ENCODE data around the gene SLF2. TPM values are rescaled to one million over a fixed set of nuclear protein-coding genes. Genes with fewer than 3 reads are reported as not detected.

SLF2 gene
- total RNA-seq, 1 donor from 2014 or later: 12.1 TPM

GRCh38 chr10:100978901-100979195 is 66.1 kb downstream of the SLF2 start:
- TF ChIP-seq CTCF (IDR thresholded peaks at IDR 0.05; ENCODE audit: insufficient read depth, low read length, severe bottlenecking): no peak
- Histone ChIP-seq H3K27me3 (ENCODE audit: control insufficient read depth, insufficient read depth, low read length) (no peaks in the 10 kb centered on the region), H3K36me3 (ENCODE audit: control insufficient read depth, insufficient read depth, low read length) (peaks cover 6% of the 10 kb centered on the region), H3K4me3 (ENCODE audit: low read depth, low read length) (no peak overlapping the region)
- DNase-seq (ENCODE audit: low read depth): no peak
- no peak for FAIRE-seq

DNA sequence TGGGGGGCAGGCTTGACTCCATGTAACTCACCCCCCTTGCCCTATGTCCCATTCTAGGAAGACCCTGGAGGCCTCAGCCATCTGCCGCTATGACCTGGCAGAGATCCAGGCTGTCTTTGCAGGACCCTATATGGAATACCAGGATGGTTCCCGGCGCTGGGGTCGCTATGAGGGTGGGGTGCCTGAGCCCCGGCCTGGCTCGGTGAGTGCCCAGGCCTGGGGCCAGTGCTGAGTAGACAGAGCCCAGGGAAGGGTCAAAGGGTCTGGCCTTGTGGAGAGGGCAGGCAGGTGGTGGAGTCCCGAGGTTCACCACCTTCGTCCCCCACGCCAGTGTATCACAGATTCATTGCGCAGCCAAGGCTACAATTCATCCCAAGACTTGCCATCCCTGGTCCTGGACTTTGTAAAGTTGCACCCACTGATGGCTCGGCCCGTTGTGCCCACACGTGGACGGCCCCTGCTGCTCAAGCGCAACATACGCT is 67.1 kb downstream of the SLF2 start:
- no peak for DNase-seq (ENCODE audit: low read depth)
- TF ChIP-seq CTCF (IDR thresholded peaks at IDR 0.05; ENCODE audit: insufficient read depth, low read length, severe bottlenecking): no peak
- no peak for FAIRE-seq
- Histone ChIP-seq H3K4me3 (ENCODE audit: low read depth, low read length) (no peak overlapping the region), H3K36me3 (ENCODE audit: control insufficient read depth, insufficient read depth, low read length) (peaks cover 8% of the 10 kb centered on the region), H3K27me3 (ENCODE audit: control insufficient read depth, insufficient read depth, low read length) (no peaks in the 10 kb centered on the region)

- FAIRE-seq (no peak), DNase-seq (ENCODE audit: low read depth) (no peak)
- Histone ChIP-seq H3K4me3 (ENCODE audit: low read depth, low read length) (no peak overlapping the region), H3K36me3 (ENCODE audit: control insufficient read depth, insufficient read depth, low read length) (peaks cover 8% of the 10 kb centered on the region), H3K27me3 (ENCODE audit: control insufficient read depth, insufficient read depth, low read length) (no peaks in the 10 kb centered on the region)
- TF ChIP-seq CTCF (IDR thresholded peaks at IDR 0.05; ENCODE audit: insufficient read depth, low read length, severe bottlenecking): no peak
These were observed 67.5 kb downstream of the SLF2 start for GRCh38 chr10:100980311-100980710.

- H3K27me3 ChIP-seq (ENCODE audit: control insufficient read depth, insufficient read depth, low read length): no peaks in the 10 kb centered on the region
- no peak for FAIRE-seq
- TF ChIP-seq CTCF (IDR thresholded peaks at IDR 0.05; ENCODE audit: insufficient read depth, low read length, severe bottlenecking): no peak
- no peak for DNase-seq (ENCODE audit: low read depth)
- no peak overlapping the region for H3K4me3 ChIP-seq (ENCODE audit: low read depth, low read length)
- peaks cover 8% of the 10 kb centered on the region for H3K36me3 ChIP-seq (ENCODE audit: control insufficient read depth, insufficient read depth, low read length)
These were observed 67.9 kb downstream of the SLF2 start for GRCh38 chr10:100980711-100981110.

- TF ChIP-seq CTCF (IDR thresholded peaks at IDR 0.05; ENCODE audit: insufficient read depth, low read length, severe bottlenecking): no peak
- peaks cover 8% of the 10 kb centered on the region for H3K36me3 ChIP-seq (ENCODE audit: control insufficient read depth, insufficient read depth, low read length)
- no peak for DNase-seq (ENCODE audit: low read depth)
- no peak overlapping the region for H3K4me3 ChIP-seq (ENCODE audit: low read depth, low read length)
- H3K27me3 ChIP-seq (ENCODE audit: control insufficient read depth, insufficient read depth, low read length): no peaks in the 10 kb centered on the region
- no peak for FAIRE-seq
These were observed 68.5 kb downstream of the SLF2 start for GRCh38 chr10:100981178-100981772.
